Neural crest cell (in vitro differentiated cells): ENCODE results near the gene UBTD2. TPM values are rescaled to one million over a fixed set of nuclear protein-coding genes. Genes with fewer than 3 reads are reported as not detected.

Source experiments
- DNase-seq: peaks from one replicate; pipeline ENCODE4 v3.0.0; 2021; ENCODE audit warnings: low read depth, mixed read lengths, low spot score
- H3K27ac Mint-ChIP-seq: one replicate; pipeline ENCODE4 v1.8.0; 2021; ENCODE audit warnings: mild to moderate bottlenecking, mixed read lengths; ENCODE audit not compliant: unreplicated experiment
- H3K27me3 Mint-ChIP-seq: 2 replicates; pipeline ENCODE4 v1.8.0; 2021; ENCODE audit warnings: low read depth, mild to moderate bottlenecking, mixed read lengths
- H3K36me3 Mint-ChIP-seq: 2 replicates; pipeline ENCODE4 v1.8.0; 2021; ENCODE audit warnings: low read depth, mild to moderate bottlenecking, mixed read lengths
- H3K4me1 Mint-ChIP-seq: 2 replicates; pipeline ENCODE4 v1.8.0; 2021; ENCODE audit warnings: mixed read lengths
- H3K4me3 Mint-ChIP-seq: one replicate; pipeline ENCODE4 v1.8.0; 2021; ENCODE audit warnings: mild to moderate bottlenecking, mixed read lengths
- H3K9me3 Mint-ChIP-seq: 2 replicates; pipeline ENCODE4 v1.8.0; 2021; ENCODE audit warnings: mixed read lengths
- CTCF ChIP-seq: fragments of 200-600 bp; sonication (generic); conservative IDR thresholded peaks from 2 replicates; pipeline ENCODE4 v1.5.0; 2021; ENCODE audit warnings: antibody characterized with exemption, mild to moderate bottlenecking
- total RNA-seq: library from RNA; stranded (reverse); gene quantifications from 2 replicates; pipeline ENCODE4 v1.2.1, GENCODE V29; 2021

UBTD2 gene
- total RNA-seq, 1 donor from 2014 or later = 74.0 TPM

- Mint-ChIP-seq H3K4me1 (peaks cover 64% of the 10 kb centered on the region), H3K27me3 (no peaks in the 10 kb centered on the region), H3K36me3 (peaks cover 1% of the 10 kb centered on the region), H3K4me3 (peak overlapping the region; percentile 13), H3K27ac (peak overlapping the region; percentile 73), H3K9me3 (no peaks in the 10 kb centered on the region)
- TF ChIP-seq CTCF = no peak
- no peak for DNase-seq
These were observed 108.3 kb downstream of the UBTD2 start for GRCh38 chr5:172175263-172175719.

- H3K27ac Mint-ChIP-seq = peak overlapping the region; percentile 47
- H3K4me1 Mint-ChIP-seq = peaks cover 65% of the 10 kb centered on the region
- H3K4me3 Mint-ChIP-seq = peak overlapping the region; percentile 78
- DNase-seq = no peak
- H3K36me3 Mint-ChIP-seq = peaks cover 5% of the 10 kb centered on the region
- H3K27me3 Mint-ChIP-seq = no peaks in the 10 kb centered on the region
- H3K9me3 Mint-ChIP-seq = no peaks in the 10 kb centered on the region
- no peak for TF ChIP-seq CTCF
These were observed 109.9 kb downstream of the UBTD2 start for GRCh38 chr5:172173564-172174153.

- peak overlapping the region; percentile 78 for H3K4me3 Mint-ChIP-seq
- H3K36me3 Mint-ChIP-seq = peaks cover 5% of the 10 kb centered on the region
- H3K27ac Mint-ChIP-seq = peak overlapping the region; percentile 35
- H3K27me3 Mint-ChIP-seq = no peaks in the 10 kb centered on the region
- peaks cover 62% of the 10 kb centered on the region for H3K4me1 Mint-ChIP-seq
- no peaks in the 10 kb centered on the region for H3K9me3 Mint-ChIP-seq
- peak; percentile 22 for DNase-seq
- no peak for TF ChIP-seq CTCF
These were observed 110.5 kb downstream of the UBTD2 start for GRCh38 chr5:172172912-172173563.

GRCh38 chr5:172171118-172171517, 112.4 kb downstream of the UBTD2 start:
- H3K36me3 Mint-ChIP-seq = peaks cover 5% of the 10 kb centered on the region
- H3K4me3 Mint-ChIP-seq = no peak overlapping the region
- H3K27me3 Mint-ChIP-seq = no peaks in the 10 kb centered on the region
- H3K9me3 Mint-ChIP-seq = no peaks in the 10 kb centered on the region
- peaks cover 73% of the 10 kb centered on the region for H3K4me1 Mint-ChIP-seq
- H3K27ac Mint-ChIP-seq = peak overlapping the region; percentile 50
- no peak for DNase-seq
- no peak for TF ChIP-seq CTCF

GRCh38 chr5:172170251-172170701, 113.3 kb downstream of the UBTD2 start:
- H3K9me3 Mint-ChIP-seq = no peaks in the 10 kb centered on the region
- peaks cover 66% of the 10 kb centered on the region for H3K4me1 Mint-ChIP-seq
- TF ChIP-seq CTCF = no peak
- H3K27me3 Mint-ChIP-seq = no peaks in the 10 kb centered on the region
- no peak overlapping the region for H3K27ac Mint-ChIP-seq
- peaks cover 5% of the 10 kb centered on the region for H3K36me3 Mint-ChIP-seq
- H3K4me3 Mint-ChIP-seq = no peak overlapping the region
- DNase-seq = no peak
